HepG2 (cell line): ENCODE results near the gene AUP1. TPM values are rescaled to one million over a fixed set of nuclear protein-coding genes. Genes with fewer than 3 reads are reported as not detected.

Source experiments
- ARID2 ChIP-seq: sonication (generic); formaldehyde crosslinking; IDR thresholded peaks from 2 replicates; pipeline ENCODE4 v1.8.1; 2022; ENCODE audit warnings: mild to moderate bottlenecking, missing genetic modification reagents, borderline replicate concordance
- ATM ChIP-seq: fragments of 450-650 bp; IDR thresholded peaks from 2 replicates; pipeline ENCODE4 v1.7.1; 2017; ENCODE audit warnings: mild to moderate bottlenecking, borderline replicate concordance
- FOSL2 ChIP-seq: sonication (generic); formaldehyde crosslinking; IDR thresholded peaks from 2 replicates; pipeline ENCODE4 v1.4.0; 2020; ENCODE audit warnings: missing genetic modification reagents
- MAZ ChIP-seq, 2 experiments: sonication (generic) in 1 of 2; formaldehyde crosslinking in 1 of 2; IDR thresholded peaks; 2 replicates each; pipeline versions ENCODE4 v1.5.0 to v1.6.1; 2012 to 2020; ENCODE audit warnings: low read depth in 2 of 2, mild to moderate bottlenecking in 2 of 2, borderline replicate concordance in 1 of 2, improper control_type of control experiment in 1 of 2, low read length in 1 of 2, missing genetic modification reagents in 1 of 2, moderate library complexity in 1 of 2
- ZFP82 ChIP-seq: sonication (generic); formaldehyde crosslinking; IDR thresholded peaks from 2 replicates; pipeline ENCODE4 v1.5.1; 2020; ENCODE audit warnings: mild to moderate bottlenecking, missing genetic modification reagents, borderline replicate concordance
- ZSCAN9 ChIP-seq: IDR thresholded peaks from 2 replicates; pipeline ENCODE4 v1.6.1; 2016; ENCODE audit warnings: borderline replicate concordance
- polyA plus RNA-seq, 8 experiments: library from polyadenylated mRNA; depleted of rRNA in 3 of 8; stranded (reverse) in 7 of 8; unstranded in 1 of 8; fragments of >200 nt; fragmentation: Illumina TruSeq in 4 of 8; extraction: Trizol in 4 of 8; gene quantifications; 2 replicates each; pipeline versions ENCODE4 v1.2.1 to v1.2.3, GENCODE V29; 2011 to 2016; ENCODE audit warnings: low read depth in 4 of 8, missing spikeins in 1 of 8, mixed read lengths in 1 of 8; ENCODE audit not compliant: insufficient read depth in 1 of 8
- total RNA-seq, 5 experiments: library from RNA; depleted of rRNA; stranded (reverse); fragments of >200 nt; fragmentation: Illumina TruSeq; extraction: Trizol; gene quantifications; 2 replicates each; pipeline ENCODE4 v1.2.3, GENCODE V29; 2016; ENCODE audit warnings: low read depth in 1 of 5
- TF ChIP-seq, protein P1 (sequence below): sonication (generic); formaldehyde crosslinking; IDR thresholded peaks from one replicate; pipeline ENCODE4 v1.5.1; 2020; ENCODE audit warnings: mild to moderate bottlenecking, missing genetic modification reagents; ENCODE audit errors: not compliant biosample characterization
- TF ChIP-seq, protein P2 (sequence below): sonication (generic); formaldehyde crosslinking; IDR thresholded peaks from 2 replicates; pipeline ENCODE4 v1.5.1; 2020; ENCODE audit warnings: mild to moderate bottlenecking, missing genetic modification reagents
- TF ChIP-seq, protein P3 (sequence below): sonication (generic); formaldehyde crosslinking; IDR thresholded peaks from 2 replicates; pipeline ENCODE4 v1.5.1; 2020; ENCODE audit warnings: mild to moderate bottlenecking, missing genetic modification reagents, borderline replicate concordance
- TF ChIP-seq, protein P4 (sequence below): sonication (generic); formaldehyde crosslinking; IDR thresholded peaks from 2 replicates; pipeline ENCODE4 v1.4.0; 2020; ENCODE audit warnings: missing genetic modification reagents
- TF ChIP-seq, protein P5 (sequence below): sonication (generic); formaldehyde crosslinking; IDR thresholded peaks from 2 replicates; pipeline ENCODE4 v1.8.0; 2022; ENCODE audit warnings: mild to moderate bottlenecking, missing genetic modification reagents, moderate library complexity

AUP1 gene
- total and polyA plus RNA-seq, 2 of the 13 experiments (the other 11 are each of a cell fraction or from before 2014, with no cell fraction given): 174 to 267 TPM

DNA sequence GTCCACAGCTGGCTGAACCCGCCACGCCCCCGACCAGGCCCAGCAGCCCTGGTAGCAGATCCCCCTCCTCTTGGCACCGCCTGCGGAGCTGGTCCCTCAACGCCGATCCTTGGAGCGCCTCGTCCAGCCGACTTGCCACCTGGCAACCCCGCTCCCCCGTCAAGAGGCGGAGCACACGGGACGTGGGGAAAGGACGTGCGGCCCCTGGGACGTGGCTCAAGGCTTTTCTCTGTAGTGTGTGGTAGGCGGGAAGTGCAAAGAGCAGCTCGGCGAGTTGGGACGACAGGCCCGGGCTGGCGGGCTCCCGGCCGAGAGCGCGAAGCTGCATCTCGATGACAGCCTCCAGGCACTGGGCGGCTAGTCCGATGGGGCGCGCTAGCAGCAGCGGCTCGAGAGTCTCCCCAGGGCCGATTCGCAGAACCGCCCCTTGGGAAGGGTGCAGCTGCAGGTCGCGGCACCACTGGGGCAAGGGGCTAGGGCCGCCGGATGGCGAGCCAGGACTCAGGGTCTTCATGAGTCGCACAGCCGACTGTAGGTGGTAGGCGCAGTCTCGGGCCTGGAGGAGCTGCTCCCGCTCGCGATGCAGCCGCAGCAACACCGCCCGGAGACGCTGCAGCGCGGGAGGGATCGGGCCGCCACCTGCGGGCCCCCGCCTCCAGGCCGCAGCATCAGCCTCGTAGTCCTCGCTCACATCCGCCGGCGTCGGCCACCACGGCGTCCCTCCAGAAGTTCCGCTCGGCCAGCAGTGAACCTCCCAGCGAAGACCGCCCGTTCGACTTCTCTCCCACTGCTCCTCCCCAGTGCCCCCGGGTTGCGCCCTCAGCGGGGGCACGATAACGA lies 47.3 kb downstream of the AUP1 start (continued):
- TF ChIP-seq, protein P1, sequence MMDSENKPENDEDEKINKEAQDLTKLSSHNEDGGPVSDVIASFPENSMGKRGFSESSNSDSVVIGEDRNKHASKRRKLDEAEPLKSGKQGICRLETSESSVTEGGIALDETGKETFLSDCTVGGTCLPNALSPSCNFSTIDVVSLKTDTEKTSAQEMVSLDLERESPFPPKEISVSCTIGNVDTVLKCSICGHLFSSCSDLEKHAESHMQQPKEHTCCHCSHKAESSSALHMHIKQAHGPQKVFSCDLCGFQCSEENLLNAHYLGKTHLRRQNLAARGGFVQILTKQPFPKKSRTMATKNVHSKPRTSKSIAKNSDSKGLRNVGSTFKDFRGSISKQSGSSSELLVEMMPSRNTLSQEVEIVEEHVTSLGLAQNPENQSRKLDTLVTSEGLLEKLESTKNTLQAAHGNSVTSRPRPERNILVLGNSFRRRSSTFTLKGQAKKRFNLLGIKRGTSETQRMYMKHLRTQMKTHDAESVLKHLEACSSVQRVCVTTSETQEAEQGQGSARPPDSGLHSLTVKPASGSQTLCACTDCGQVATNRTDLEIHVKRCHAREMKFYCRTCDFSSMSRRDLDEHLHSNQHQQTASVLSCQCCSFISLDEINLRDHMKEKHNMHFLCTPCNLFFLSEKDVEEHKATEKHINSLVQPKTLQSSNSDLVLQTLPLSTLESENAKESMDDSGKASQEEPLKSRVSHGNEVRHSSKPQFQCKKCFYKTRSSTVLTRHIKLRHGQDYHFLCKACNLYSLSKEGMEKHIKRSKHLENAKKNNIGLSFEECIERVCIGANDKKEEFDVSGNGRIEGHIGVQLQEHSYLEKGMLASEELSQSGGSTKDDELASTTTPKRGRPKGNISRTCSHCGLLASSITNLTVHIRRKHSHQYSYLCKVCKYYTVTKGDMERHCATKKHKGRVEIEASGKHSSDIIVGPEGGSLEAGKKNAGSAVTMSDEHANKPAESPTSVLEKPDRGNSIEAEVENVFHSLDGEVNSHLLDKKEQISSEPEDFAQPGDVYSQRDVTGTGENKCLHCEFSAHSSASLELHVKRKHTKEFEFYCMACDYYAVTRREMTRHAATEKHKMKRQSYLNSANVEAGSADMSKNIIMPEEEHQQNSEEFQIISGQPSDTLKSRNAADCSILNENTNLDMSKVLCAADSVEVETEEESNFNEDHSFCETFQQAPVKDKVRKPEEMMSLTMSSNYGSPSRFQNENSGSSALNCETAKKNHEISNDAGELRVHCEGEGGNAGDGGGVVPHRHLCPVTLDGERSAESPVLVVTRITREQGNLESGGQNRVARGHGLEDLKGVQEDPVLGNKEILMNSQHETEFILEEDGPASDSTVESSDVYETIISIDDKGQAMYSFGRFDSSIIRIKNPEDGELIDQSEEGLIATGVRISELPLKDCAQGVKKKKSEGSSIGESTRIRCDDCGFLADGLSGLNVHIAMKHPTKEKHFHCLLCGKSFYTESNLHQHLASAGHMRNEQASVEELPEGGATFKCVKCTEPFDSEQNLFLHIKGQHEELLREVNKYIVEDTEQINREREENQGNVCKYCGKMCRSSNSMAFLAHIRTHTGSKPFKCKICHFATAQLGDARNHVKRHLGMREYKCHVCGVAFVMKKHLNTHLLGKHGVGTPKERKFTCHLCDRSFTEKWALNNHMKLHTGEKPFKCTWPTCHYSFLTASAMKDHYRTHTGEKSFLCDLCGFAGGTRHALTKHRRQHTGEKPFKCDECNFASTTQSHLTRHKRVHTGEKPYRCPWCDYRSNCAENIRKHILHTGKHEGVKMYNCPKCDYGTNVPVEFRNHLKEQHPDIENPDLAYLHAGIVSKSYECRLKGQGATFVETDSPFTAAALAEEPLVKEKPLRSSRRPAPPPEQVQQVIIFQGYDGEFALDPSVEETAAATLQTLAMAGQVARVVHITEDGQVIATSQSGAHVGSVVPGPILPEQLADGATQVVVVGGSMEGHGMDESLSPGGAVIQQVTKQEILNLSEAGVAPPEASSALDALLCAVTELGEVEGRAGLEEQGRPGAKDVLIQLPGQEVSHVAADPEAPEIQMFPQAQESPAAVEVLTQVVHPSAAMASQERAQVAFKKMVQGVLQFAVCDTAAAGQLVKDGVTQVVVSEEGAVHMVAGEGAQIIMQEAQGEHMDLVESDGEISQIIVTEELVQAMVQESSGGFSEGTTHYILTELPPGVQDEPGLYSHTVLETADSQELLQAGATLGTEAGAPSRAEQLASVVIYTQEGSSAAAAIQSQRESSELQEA (CRISPR knock-in tag): peak; percentile 95
- TF ChIP-seq FOSL2 (CRISPR knock-in tag) (no peak), ZSCAN9 (CRISPR knock-in tag) (no peak), ZFP82 (CRISPR knock-in tag) (peak; percentile 98; the same call in 1 of the 2 replicates), ATM (no peak), ARID2 (CRISPR knock-in tag) (peak; percentile 81; the same call in 1 of the 2 replicates), MAZ (IDR thresholded peaks at IDR 0.05; ENCODE audit: borderline replicate concordance, low read depth, low read length) (no peak), MAZ (CRISPR knock-in tag; IDR thresholded peaks at IDR 0.05; ENCODE audit: low read depth) (no peak)
- TF ChIP-seq, protein P2, sequence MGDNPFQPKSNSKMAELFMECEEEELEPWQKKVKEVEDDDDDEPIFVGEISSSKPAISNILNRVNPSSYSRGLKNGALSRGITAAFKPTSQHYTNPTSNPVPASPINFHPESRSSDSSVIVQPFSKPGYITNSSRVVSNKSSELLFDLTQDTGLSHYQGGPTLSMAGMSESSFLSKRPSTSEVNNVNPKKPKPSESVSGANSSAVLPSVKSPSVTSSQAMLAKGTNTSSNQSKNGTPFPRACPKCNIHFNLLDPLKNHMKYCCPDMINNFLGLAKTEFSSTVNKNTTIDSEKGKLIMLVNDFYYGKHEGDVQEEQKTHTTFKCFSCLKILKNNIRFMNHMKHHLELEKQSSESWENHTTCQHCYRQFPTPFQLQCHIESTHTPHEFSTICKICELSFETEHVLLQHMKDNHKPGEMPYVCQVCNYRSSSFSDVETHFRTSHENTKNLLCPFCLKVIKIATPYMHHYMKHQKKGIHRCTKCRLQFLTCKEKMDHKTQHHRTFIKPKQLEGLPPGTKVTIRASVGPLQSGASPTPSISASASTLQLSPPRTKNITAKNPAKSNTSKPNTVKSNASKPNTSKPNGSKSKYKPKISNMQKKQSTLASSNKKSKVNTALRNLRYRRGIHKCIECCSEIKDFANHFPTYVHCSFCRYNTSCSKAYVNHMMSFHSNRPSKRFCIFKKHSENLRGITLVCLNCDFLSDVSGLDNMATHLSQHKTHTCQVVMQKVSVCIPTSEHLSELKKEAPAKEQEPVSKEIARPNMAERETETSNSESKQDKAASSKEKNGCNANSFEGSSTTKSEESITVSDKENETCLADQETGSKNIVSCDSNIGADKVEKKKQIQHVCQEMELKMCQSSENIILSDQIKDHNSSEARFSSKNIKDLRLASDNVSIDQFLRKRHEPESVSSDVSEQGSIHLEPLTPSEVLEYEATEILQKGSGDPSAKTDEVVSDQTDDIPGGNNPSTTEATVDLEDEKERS (CRISPR knock-in tag): no peak
- TF ChIP-seq, protein P3, sequence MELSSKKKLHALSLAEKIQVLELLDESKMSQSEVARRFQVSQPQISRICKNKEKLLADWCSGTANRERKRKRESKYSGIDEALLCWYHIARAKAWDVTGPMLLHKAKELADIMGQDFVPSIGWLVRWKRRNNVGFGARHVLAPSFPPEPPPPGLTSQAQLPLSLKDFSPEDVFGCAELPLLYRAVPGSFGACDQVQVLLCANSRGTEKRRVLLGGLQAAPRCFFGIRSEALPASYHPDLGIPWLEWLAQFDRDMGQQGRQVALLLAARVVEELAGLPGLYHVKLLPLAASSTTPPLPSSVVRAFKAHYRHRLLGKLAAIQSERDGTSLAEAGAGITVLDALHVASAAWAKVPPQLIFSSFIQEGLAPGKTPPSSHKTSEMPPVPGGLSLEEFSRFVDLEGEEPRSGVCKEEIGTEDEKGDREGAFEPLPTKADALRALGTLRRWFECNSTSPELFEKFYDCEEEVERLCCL (CRISPR knock-in tag): peak; percentile 60; the same call in 1 of the 2 replicates
- TF ChIP-seq, protein P4, sequence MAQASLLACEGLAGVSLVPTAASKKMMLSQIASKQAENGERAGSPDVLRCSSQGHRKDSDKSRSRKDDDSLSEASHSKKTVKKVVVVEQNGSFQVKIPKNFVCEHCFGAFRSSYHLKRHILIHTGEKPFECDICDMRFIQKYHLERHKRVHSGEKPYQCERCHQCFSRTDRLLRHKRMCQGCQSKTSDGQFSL (CRISPR knock-in tag): 0 out of 2 replicates have a peak, but pooled peaks have one; percentile 62
- TF ChIP-seq, protein P5, sequence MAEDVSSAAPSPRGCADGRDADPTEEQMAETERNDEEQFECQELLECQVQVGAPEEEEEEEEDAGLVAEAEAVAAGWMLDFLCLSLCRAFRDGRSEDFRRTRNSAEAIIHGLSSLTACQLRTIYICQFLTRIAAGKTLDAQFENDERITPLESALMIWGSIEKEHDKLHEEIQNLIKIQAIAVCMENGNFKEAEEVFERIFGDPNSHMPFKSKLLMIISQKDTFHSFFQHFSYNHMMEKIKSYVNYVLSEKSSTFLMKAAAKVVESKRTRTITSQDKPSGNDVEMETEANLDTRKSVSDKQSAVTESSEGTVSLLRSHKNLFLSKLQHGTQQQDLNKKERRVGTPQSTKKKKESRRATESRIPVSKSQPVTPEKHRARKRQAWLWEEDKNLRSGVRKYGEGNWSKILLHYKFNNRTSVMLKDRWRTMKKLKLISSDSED (CRISPR knock-in tag): peak; percentile 88; the same call in 1 of the 2 replicates
